GM23338 (cell line): ENCODE data around the gene DHRS3. TPM values are rescaled to one million over a fixed set of nuclear protein-coding genes. Genes with fewer than 3 reads are reported as not detected.

Source experiments
- ATAC-seq: fragments of 200-7000 bp; cut with Tn5 transposase; 3 replicates; pipeline ENCODE4 v1.9.1; 2020
- DNase-seq: peaks from one replicate; pipeline ENCODE4 v3.0.0-alpha.2; 2015; ENCODE audit warnings: low spot score
- H2AFZ ChIP-seq: fragments of 200-600 bp; sonication (generic); 2 replicates; pipeline ENCODE4 v1.8.0; 2016; ENCODE audit warnings: antibody characterized with exemption, mild to moderate bottlenecking, moderate library complexity
- H3F3A ChIP-seq: fragments of 200-600 bp; sonication (generic); replicated peaks from 2 replicates; pipeline ENCODE4 v1.8.0; 2017; ENCODE audit warnings: antibody characterized with exemption, mixed run types, low read depth
- H3K27ac ChIP-seq: fragments of 200-600 bp; sonication (generic); 2 replicates; pipeline ENCODE4 v1.6.1; 2016; ENCODE audit warnings: low read depth
- H3K27me3 ChIP-seq: fragments of 200-600 bp; sonication (generic); 2 replicates; pipeline ENCODE4 v1.8.0; 2016; ENCODE audit warnings: mild to moderate bottlenecking, mixed run types, moderate library complexity; ENCODE audit not compliant: insufficient read depth
- H3K36me3 ChIP-seq: fragments of 200-600 bp; sonication (generic); 2 replicates; pipeline ENCODE4 v1.8.0; 2016; ENCODE audit warnings: mild to moderate bottlenecking; ENCODE audit not compliant: insufficient read depth
- H3K4me1 ChIP-seq: fragments of 200-600 bp; sonication (generic); 2 replicates; pipeline ENCODE4 v1.8.0; 2016; ENCODE audit warnings: mild to moderate bottlenecking, moderate library complexity; ENCODE audit not compliant: insufficient read depth
- H3K4me2 ChIP-seq: fragments of 200-600 bp; sonication (generic); 2 replicates; pipeline ENCODE4 v1.7.1; 2017; ENCODE audit warnings: mixed run types
- H3K4me3 ChIP-seq: fragments of 200-600 bp; sonication (generic); 2 replicates; pipeline ENCODE4 v1.6.1; 2016; ENCODE audit warnings: mixed run types
- H3K79me2 ChIP-seq: fragments of 200-600 bp; sonication (generic); replicated peaks from 2 replicates; pipeline ENCODE4 v1.8.0; 2017; ENCODE audit warnings: mild to moderate bottlenecking; ENCODE audit not compliant: insufficient read depth
- H3K9me2 ChIP-seq: fragments of 200-600 bp; sonication (generic); 2 replicates; pipeline ENCODE4 v1.8.0; 2017; ENCODE audit not compliant: insufficient read depth
- H4K20me1 ChIP-seq: fragments of 200-600 bp; sonication (generic); replicated peaks from 2 replicates; pipeline ENCODE4 v1.8.0; 2017; ENCODE audit warnings: mild to moderate bottlenecking; ENCODE audit not compliant: insufficient read depth
- H3K27ac Mint-ChIP-seq: 2 replicates; pipeline ENCODE4 v1.8.0; 2020; ENCODE audit warnings: inconsistent platforms, mild to moderate bottlenecking, moderate library complexity, mixed read lengths
- H3K27me3 Mint-ChIP-seq: 3 replicates; pipeline ENCODE4 v1.8.0; 2022; ENCODE audit warnings: low read depth, mild to moderate bottlenecking, moderate library complexity, mixed read lengths, inconsistent platforms; ENCODE audit not compliant: insufficient read depth, poor library complexity
- H3K36me3 Mint-ChIP-seq: 3 replicates; pipeline ENCODE4 v1.8.0; 2021; ENCODE audit warnings: low read depth, mild to moderate bottlenecking, inconsistent platforms, moderate library complexity, mixed read lengths
- H3K4me1 Mint-ChIP-seq: 3 replicates; pipeline ENCODE4 v1.8.0; 2020; ENCODE audit warnings: mild to moderate bottlenecking, inconsistent platforms, mixed read lengths
- H3K4me3 Mint-ChIP-seq: 3 replicates; pipeline ENCODE4 v1.8.0; 2021; ENCODE audit warnings: moderate library complexity, mild to moderate bottlenecking, inconsistent platforms, mixed read lengths
- H3K9me3 Mint-ChIP-seq: 3 replicates; pipeline ENCODE4 v1.8.0; 2020; ENCODE audit warnings: moderate library complexity, mild to moderate bottlenecking, inconsistent platforms, mixed read lengths
- CREB1 ChIP-seq: fragments of 250-450 bp; sonication (Bioruptor Pico); IDR thresholded peaks from 2 replicates; pipeline ENCODE4 v1.5.0; 2020; ENCODE audit warnings: low read depth, mild to moderate bottlenecking, moderate library complexity
- CTCF ChIP-seq, 2 experiments: fragments of 200-600 bp in 1 of 2; sonication (generic) in 1 of 2; conservative IDR thresholded peaks; 2 replicates each; pipeline versions ENCODE4 v1.5.1 to v1.6.1; 2016 to 2017; ENCODE audit warnings: antibody characterized with exemption in 2 of 2, low read depth in 2 of 2, mild to moderate bottlenecking in 2 of 2, moderate library complexity in 1 of 2
- ETS1 ChIP-seq: IDR thresholded peaks from 2 replicates; pipeline ENCODE4 v1.6.1; 2016; ENCODE audit warnings: antibody characterized with exemption
- EZH2 ChIP-seq: fragments of 200-600 bp; sonication (generic); IDR thresholded peaks from one replicate; pipeline ENCODE4 v1.8.0; 2017; ENCODE audit warnings: antibody characterized with exemption, mild to moderate bottlenecking, low read depth; ENCODE audit not compliant: unreplicated experiment
- EZH2phosphoT487 ChIP-seq: fragments of 200-600 bp; sonication (generic); IDR thresholded peaks from one replicate; pipeline ENCODE4 v1.8.1; 2018; ENCODE audit warnings: antibody characterized with exemption; ENCODE audit not compliant: unreplicated experiment
- JUNB ChIP-seq: IDR thresholded peaks from one replicate; pipeline ENCODE4 v1.6.1; 2016; ENCODE audit warnings: antibody characterized with exemption; ENCODE audit not compliant: unreplicated experiment
- NANOG ChIP-seq: IDR thresholded peaks from 2 replicates; pipeline ENCODE4 v1.6.1; 2016; ENCODE audit warnings: antibody characterized with exemption, borderline replicate concordance
- POLR2AphosphoS5 ChIP-seq: IDR thresholded peaks from 2 replicates; pipeline ENCODE4 v1.6.1; 2016; ENCODE audit warnings: antibody characterized with exemption, low read depth
- REST ChIP-seq: IDR thresholded peaks from one replicate; pipeline ENCODE4 v1.6.1; 2018; ENCODE audit warnings: antibody characterized with exemption; ENCODE audit not compliant: unreplicated experiment
- STAT1 ChIP-seq: IDR thresholded peaks from one replicate; pipeline ENCODE4 v1.6.1; 2016; ENCODE audit warnings: antibody characterized with exemption; ENCODE audit not compliant: unreplicated experiment
- ZNF114 ChIP-seq: fragments of 250-450 bp; sonication (Bioruptor Pico); IDR thresholded peaks from 2 replicates; pipeline ENCODE4 v1.5.0; 2020; ENCODE audit warnings: mild to moderate bottlenecking, moderate library complexity
- ZNF331 ChIP-seq: fragments of 250-450 bp; sonication (Bioruptor Pico); IDR thresholded peaks from 2 replicates; pipeline ENCODE4 v1.5.0; 2020; ENCODE audit warnings: low read depth, mild to moderate bottlenecking, moderate library complexity
- ZNF462 ChIP-seq: fragments of 250-450 bp; sonication (Bioruptor Pico); IDR thresholded peaks from 2 replicates; pipeline ENCODE4 v1.5.0; 2020; ENCODE audit warnings: mild to moderate bottlenecking, moderate library complexity
- polyA plus RNA-seq: library from polyadenylated mRNA; unstranded; fragments of >200 nt; fragmentation: Nextera tagmentation; extraction: Ambion mirVana; gene quantifications from 2 replicates; pipeline ENCODE4 v1.2.1, GENCODE V29; 2016
- total RNA-seq: library from RNA; depleted of rRNA; stranded (reverse); fragments of >200 nt; shearing (Covaris generic); gene quantifications from 2 replicates; pipeline ENCODE4 v1.2.3, GENCODE V29; 2014

DHRS3 gene
- total and polyA plus RNA-seq, 2 experiments from 2014 or later: 21.0 to 26.0 TPM

GRCh38 chr1:12570291-12570690 lies 47.7 kb downstream of the DHRS3 start:
- Histone ChIP-seq H2AFZ (no peak overlapping the region), H3K9me2 (no peaks in the 10 kb centered on the region), H3K4me2 (no peak overlapping the region), H3K79me2 (no peaks in the 10 kb centered on the region), H4K20me1 (no peaks in the 10 kb centered on the region), H3K27me3 (no peaks in the 10 kb centered on the region), H3K27ac (no peak overlapping the region), H3K4me3 (no peak overlapping the region), H3K4me1 (no peaks in the 10 kb centered on the region), H3K36me3 (no peaks in the 10 kb centered on the region), H3F3A (no peaks in the 10 kb centered on the region)
- peaks cover 27% of the 10 kb centered on the region for H3K36me3 Mint-ChIP-seq
- peaks cover 3% of the 10 kb centered on the region for H3K27me3 Mint-ChIP-seq
- TF ChIP-seq REST (no peak), ZNF462 (CRISPR knock-in tag) (no peak), CREB1 (CRISPR knock-in tag) (no peak), EZH2 (no peak), ETS1 (no peak), JUNB (no peak), POLR2AphosphoS5 (no peak), CTCF (conservative IDR thresholded peaks at IDR 0.05; ENCODE audit: low read depth in 2 of 2) (no peak), NANOG (no peak), STAT1 (no peak), ZNF331 (CRISPR knock-in tag) (no peak), EZH2phosphoT487 (no peak), ZNF114 (CRISPR knock-in tag) (no peak)
- H3K9me3 Mint-ChIP-seq: no peaks in the 10 kb centered on the region; the same call in 2 of the 3 replicates
- H3K4me3 Mint-ChIP-seq: no peak overlapping the region
- no peak for DNase-seq
- no peak for ATAC-seq
- no peak overlapping the region for H3K27ac Mint-ChIP-seq
- no peaks in the 10 kb centered on the region for H3K4me1 Mint-ChIP-seq
